Inferior parietal cortex (tissue), 1 donor: ENCODE data around the gene ZNF423.
"Not testable (repeated sequence)": the region's sequence is repeated elsewhere in the genome, so short reads cannot be mapped to it uniquely, and the experiment has no call there.

Source experiments
- DNase-seq: peaks from one replicate; pipeline ENCODE4 v3.0.0-alpha.2; 2016; ENCODE audit errors: extremely low spot score

ZNF423 gene

DNA sequence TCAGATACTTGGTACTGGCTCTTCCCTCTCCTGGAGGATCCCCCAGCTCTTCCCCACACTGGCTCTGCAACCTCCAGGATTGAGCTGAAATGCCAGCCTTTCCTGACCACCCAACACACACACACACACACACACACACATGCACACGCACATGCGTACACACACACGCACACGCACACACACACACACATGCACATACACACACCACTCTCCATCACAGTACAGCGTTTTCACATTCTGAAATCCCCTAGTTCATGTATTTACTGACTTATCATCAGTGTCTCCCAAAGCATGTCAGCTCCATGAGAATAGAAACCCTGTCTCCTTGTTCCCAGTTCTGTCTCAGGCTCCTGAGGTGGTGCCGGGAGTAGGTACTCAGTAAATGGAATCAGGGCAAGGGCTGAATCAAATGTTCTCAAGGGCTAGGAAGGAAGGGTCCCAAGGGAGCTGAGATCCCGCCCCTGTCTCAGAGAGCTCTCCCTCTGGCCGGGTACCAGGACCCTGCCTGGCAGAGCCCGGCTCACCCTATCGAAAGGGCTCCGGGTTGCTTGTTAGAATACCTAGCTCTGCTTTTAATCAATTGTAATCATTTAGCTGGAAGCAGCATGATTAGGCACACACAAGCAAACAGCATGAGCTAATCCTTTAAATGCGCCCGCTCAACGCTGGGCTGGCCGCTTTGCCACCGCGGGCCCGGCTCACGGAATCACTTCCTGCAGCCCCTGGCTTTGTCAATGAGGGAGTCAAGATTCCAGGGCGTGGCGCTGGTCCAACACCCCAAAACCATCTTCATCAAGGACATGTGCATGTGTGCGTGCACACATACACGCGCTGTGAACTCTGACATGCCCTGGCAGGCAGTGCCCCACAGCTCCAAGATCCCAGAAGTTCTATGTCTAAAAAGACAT lies 341.6 kb downstream of the ZNF423 start:
- no peak for DNase-seq

DNA sequence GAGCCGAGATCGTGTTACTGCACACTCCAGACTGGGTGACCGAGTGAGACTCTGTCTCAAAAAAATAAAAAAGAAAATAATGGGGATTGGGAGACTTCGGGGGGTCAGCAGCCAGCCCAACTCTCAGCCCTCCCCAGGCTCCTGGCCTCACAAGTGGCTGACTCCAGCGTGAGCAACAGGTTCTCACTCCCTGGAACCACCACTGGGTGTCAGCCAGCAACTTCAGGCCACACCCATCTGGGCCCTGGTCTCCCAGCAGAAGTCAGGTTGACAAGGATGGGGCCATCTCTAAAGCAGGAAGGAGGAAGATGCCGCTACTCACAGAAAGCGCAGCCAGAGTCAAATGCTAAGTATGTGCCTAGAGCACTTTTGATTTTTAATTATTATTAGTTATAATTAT lies 342.9 kb downstream of the ZNF423 start:
- no peak for DNase-seq

DNA sequence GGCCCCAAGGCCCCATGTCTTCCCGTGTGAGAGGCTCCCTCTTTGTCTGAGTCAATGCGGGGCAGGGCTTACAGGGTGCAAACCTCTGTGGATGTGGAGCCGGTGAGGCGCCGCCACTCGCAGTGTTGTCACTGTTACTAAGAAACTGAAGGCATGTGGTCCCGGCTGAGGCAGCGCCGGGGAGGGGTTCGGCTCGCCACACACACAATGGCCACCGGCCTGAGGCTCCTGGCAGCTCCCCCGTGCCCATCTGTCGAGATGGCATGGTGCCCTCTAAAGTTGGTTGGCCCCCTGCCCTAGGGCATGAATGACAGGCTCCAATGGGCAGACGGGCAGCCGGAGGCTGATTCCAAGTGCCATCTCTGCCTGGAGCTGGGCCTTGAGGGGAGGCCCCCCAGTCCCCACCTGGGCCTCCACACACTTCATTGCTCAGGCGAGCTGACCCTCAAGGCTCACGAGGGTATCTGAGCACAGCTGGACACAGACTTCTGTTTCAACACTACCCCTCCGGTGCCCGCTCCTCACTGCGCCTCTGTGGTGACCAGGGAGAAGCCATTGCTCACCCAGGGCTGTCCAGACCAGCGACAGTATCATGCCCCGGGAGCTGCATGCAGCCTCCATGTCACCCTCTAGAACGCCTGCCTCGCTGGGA lies 345.1 kb downstream of the ZNF423 start:
- DNase-seq = no peak

DNA sequence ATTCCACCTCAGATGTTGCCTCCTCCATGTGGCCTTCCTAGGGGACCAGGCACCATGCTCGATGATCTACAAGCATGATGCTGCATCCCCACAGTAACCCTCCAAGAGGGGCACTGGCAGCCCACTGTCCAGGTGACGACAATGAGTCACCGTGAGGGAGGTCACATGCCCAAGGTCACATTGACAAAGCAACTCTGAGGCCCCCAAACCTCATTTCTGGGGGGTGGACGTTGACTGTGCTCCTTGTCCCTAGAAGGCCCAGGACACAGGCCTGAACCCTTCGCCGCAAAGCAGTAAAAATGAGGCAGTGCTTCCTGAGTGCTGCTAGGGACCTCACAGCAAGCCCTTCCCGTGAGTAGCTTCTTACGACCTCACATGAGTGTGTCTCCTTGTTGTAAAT lies 345.8 kb downstream of the ZNF423 start:
- DNase-seq = no peak

DNA sequence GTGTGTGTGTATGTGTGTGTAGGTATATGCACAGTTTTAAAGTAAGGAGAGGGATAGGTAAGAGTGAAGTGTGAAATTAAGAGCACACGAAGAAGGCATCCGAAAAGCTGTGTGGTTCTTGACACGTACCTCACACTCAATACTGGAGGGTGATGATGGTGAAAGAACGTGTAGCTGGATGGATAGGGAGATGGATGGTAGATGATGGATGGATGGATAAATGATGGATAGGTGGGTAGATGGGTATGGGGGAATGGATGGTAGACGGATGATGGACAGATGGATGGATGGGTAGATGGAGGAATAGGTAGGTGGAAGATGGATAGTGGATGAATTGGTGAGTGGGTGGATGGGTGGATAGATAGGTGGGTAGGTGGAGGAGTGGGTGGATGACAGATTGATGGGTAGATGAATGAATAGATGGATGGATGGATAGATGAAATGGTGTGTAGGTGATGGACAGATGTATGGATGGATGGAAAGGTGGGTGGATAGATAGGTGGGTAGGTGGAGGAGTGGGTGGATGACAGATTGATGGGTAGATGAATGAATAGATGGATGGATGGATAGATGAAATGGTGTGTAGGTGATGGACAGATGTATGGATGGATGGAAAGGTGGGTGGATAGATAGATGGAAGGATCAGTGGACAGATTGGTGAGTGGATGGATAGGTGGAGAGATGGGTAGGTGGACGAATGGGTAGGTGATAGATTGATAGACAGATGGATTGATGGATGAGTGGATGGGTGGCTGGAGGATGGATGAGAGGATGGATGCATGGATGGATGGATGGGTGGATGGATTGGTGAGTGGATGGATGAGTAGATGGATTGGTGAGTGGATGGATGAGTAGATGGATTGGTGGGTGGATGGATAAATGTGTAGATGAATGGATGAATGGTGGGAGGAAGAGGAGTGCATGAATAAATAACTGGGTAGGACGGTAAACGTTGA lies 349.6 kb downstream of the ZNF423 start:
- not testable (repeated sequence) for DNase-seq

DNA sequence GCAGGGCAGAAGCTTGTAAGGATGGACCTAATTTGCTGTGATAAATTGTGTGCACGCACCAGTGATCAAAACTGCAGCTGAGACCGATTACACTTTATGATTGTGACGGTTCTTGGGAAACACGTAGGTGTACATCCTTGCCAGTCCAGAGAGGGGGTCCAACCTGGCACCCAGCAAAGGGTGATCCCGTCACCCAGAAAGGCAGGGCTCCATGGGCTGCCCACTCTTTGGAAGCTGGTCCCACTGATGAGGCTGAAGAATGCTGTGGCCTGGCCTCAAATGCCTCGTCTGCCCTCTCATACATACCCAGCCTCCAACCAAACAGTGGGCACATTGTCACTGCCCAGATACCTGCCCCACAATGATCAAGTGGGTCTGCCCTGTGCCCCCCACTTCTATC lies 350.4 kb downstream of the ZNF423 start:
- no peak for DNase-seq

DNA sequence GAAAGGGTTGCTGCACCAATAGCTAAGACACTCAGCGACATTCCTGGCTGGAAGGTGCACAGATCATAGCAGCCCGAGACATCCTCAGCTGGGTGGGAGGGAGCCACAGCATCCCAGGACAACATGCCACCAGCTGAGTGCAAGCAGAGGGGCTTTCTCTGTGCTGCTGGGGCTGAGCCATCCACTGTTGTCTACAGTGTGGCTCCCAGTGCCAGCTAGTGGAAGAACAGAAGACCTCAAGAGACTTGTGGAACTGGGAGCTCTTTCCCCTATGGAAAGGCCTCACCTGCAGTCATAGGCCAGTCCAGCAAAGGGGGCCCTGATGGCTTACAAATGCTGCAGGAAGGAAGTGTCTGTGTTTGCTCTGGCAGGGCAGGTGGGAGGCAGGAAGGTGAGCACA lies 351.3 kb downstream of the ZNF423 start:
- no peak for DNase-seq

DNA sequence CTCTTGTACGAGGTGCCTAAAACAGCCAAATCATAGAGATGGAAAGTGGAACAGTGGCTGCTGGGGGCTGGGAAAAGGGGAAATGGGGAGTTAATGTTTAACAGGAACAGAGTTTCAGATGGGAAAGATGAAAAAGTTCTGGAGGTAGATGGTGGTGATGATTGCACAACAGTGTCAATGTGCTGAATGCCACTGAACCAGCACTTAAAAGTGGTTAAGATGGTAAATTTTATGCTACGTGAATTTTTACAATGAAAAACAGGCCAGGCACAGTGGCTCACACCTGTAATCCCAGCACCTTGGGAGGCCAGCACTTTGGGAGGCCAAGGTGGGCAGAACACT lies 351.9 kb downstream of the ZNF423 start:
- no peak for DNase-seq

DNA sequence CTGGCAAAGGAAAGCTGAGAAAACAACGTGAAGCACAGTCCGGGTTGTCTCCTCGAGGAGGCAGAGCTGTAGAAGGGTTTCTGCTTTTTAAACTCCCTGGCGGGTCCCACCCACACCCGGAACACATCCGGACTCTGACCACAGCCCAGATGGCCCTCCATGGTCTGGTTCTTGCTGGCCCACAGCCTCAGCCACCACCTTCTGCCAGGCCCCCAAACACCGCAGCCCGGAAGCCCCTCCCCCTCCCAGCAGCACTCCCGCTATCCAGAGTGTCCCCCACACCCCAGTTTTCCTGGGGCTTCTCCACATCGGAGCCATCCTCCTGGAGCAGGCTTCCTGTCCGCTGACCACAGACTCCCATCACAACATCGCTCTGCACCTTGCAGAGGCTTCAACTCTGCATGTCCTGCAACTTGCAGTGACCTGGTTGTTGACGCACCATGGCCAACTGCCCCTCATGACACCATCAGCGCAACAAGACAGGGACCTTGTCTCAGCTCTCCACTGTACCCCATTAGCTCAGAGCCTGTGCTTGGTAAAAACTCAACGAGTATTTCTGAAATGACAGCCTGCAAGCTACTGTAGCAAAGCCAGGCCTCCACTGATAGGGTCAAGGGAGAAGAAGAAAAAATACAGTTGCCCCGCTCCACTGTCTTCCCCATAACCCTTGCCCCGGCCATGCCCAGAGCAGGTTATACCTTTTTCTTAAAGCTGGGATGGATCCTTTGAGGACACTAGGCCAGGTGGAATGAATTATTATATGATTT lies 352.5 kb downstream of the ZNF423 start:
- DNase-seq = no peak

DNA sequence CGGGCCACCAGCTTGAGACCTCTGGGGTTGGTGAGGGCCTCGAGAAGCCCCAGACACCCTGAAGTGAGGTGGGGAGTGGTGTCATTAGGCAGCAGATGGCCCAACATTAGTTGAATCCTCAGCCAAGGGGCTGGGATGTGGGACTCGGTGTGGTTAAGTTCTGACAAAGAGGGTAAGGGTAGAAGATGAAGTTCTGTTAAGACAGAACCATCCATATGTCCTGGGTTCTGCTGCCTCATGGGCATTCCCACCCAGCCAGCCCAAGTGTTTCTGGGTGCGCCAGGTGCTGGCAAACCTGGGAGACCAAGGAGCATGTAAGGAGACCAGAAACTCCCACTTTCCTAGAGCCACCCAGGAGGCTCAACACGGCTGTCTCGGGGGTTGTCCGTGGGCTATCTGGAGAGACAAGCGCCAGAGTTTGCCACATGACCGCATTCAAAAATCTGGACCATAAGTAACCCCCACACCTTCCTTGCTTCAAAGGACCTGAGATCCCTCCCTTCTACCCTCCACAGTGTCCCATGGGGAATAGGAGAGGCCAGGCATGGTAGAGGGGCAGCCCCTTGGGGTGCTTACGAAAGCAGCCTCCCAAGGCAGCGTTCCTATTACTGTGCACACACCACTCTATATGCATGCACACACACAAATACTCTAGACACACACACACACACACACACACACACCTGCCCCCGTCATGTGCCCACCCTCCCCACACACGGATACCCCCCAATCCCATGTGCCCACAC lies 353.6 kb downstream of the ZNF423 start:
- no peak for DNase-seq

DNA sequence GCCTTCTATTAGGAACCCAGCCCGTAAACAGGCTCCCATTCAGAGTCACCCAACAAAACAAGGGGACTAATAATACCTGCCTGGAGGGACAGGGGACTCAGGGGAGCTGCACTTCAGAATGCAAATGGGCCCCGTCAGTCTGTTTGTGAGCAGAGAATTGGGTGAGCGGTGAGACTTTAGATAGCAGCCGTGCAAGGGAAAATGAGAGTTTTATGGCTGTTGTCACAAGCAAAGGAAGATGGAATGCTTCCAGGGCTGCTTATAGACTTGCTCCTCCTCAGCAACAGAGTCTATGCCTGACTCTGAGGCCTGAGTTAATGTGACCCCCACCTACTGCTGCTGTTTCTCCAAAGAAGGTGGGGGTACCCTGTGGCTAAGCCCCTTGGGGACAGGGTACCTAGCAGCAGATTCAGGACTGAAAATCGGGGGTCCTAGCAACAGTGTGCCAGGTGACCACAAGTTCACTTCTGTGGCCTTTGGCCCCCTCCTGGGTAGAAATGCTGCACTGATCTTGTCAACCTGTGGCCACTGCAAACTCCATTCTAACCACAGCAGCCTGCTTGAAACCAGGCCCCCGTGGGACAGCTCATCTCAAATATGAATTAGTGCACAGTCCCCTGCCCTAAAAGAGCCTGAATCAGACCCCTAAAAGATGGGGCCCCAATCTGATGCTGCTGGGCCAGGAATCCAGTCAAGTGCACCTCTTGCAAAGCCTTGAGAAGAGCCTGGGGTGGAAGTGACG lies 355.9 kb downstream of the ZNF423 start:
- DNase-seq = no peak

DNA sequence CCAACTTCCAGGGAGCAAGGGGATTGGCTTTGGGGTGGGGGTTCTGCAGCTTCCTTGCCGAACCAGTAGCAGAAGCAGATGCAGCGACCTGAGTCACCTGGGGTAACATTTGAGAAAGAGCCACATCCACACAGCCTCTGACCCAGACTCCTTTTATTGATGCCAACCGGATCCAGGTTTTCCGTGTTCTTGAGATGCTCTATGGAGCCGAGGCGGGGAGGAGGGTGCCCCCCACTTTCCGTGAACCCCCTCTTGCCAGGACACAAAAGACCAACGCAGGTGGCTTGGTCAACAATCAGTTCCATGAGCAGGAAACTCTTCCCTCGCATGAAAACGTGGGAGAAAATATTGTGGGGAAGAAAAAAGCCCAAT lies 356.5 kb downstream of the ZNF423 start:
- DNase-seq = no peak

DNA sequence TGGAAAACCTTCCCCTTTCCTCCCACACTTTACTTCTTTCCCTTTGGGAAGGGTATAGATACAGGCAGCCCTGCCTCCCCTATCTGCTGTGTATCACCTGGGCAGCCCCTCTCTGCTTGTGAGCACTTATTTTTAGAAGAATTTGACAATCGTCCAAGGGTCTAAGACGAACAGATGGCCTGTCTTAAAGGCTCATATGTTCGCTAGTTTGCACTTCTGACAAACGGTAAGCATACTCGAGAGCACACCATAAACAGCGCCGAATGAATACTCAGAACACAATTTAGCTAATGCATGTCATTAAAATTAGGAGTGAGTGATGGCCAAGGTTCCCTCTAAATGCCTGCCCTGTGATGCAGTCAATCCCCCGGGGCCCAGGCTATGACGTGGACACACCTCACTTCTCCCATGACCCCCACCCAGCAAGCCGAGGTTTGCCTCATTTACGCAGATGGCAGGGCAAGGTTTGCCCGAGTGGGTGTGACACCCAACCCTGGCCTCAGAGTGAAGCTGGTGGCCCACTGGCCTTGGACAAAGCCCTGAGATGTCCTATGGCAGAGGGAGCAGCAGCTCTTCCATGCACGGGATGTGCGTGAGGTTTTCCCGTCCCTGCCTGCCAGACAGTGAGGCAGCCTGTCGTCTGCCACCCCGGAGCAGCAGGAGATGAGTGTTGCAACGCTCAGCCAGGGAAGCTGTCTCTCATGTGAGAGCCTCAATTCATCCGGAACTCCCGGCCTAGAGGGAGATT lies 357.1 kb downstream of the ZNF423 start:
- DNase-seq = no peak

DNA sequence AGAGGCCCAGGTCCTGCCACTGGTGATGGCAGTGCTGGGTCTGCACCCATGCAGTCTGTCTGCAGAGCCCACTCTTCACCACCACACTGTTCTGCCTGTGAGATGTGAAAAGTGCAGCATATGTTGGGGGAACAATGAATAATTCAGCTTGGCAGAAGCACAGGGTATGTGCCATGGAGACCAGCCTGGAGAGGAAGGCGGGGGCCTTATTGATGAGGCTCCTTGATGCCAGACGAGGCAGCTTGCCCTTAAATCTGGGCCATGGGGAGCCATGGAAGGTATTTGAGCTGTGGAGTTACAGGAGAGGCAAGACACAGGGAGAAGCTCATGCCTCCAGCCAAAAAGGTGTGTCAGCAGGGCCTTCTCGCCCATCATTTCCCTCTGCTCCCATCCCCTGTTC lies 357.6 kb downstream of the ZNF423 start:
- no peak for DNase-seq

DNA sequence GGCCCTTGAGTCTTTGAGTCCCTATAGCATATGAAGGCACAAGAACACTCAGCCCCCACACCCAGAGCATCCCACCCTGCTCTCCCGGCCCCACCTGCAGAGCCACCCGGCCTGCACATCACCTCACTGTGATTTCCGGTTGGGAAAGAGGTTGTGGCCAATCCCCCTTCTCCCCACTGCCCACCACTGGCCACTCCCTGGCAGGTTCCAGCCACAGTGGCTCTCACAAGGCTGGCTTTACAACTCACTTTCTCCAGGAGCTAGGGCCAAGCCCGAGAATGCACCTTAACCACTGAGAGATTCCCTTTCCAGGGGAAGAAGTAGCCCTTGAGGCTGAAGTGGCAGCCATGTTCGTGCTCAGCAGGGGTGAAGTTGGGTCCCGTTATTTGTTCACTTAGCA lies 358.4 kb downstream of the ZNF423 start:
- no peak for DNase-seq

DNA sequence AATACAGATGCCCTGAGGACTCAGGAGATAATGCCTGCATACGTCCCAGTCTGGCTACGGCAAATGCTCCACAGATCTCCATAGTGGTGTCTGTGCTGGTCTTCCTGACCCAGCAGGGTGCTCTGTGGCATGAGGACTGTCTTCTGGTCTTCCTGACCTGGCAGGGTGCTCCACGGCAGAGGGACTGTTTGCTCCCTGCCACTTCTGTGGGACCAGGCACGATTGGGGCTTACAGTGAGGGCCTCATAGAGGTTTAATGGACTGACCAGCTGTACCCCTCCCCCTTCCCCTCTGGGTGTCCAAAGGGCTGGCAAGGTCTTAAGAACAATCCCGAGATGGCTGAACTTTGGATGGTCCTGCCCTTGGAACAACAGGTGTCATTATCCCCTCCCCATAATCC lies 359.3 kb downstream of the ZNF423 start:
- DNase-seq = no peak

DNA sequence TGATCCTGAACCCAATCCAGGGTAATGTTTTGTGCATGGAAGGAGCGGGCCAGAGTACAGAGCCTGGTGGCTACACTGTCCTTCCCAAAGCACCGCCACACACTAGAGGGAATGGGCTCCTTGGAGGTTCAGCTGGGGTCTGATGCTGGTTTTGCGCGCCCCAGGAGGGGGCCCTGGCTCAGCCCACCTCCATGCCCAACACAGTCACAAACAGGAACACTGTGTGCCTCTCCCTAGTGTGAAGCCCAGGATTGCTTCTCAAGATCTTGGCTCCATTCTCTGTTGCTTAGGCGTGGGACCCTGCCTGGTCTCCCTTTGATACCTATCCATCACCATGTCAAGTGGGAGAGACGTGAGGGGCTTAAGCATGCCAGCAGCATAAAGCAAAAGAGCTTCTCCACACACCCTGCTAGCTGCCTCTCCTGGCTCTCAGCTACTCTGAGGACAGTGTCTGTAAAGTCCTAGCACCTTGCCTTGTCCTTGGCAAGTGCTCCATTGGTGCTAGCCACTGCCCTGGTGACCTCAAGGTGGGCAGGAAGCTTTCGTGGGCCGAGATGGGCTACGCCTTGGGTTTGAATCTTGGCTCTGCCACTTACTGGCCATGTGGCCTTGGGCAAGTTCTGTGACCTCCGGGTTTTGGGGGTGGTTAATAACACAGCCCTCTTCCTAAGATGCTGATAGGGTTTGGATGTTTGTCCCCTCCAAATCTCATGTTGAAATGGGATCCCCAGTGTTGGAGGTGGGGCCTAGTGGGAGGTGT lies 360.1 kb downstream of the ZNF423 start:
- no peak for DNase-seq

DNA sequence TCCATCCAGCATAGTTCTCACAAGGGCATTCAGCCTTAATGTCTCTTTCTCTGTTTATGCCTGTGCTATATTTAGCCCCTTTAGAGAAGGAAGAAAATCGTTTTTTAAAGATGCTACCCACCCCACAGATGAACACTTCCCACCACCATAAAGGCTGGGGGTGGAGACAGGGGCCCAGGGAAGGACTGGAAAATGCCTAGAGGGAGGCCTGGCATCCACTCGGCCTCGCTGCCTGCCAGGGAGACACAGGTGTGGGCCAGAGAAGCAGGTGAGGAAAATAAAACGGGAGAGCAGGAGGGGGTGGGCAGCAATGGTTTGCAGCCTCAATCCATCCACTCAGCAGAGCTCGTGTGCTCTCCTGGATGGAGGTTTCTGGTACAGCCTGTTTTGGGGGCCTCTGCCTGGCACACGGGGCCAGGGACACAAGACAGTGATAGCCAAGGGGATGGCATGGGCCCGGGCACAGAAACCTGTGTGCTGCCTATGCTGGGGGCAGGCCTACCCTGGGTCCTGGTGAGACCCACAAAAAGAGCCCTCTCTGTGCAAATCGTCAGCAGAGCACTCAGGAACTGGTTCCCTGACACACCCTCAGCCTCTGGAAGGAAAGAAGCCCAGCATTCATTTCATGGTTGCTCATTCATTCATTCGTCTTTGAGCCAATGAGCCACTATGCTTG lies 360.9 kb downstream of the ZNF423 start:
- DNase-seq = no peak
